Liver (tissue), 9 donors: Measurements from ENCODE around the gene RBBP5. TPM values are rescaled to one million over a fixed set of nuclear protein-coding genes. Genes with fewer than 3 reads are reported as not detected.

Source experiments
- DNase-seq: peaks from one replicate; pipeline ENCODE4 v3.0.0-alpha.2; 2017; ENCODE audit warnings: low spot score
- H3K27ac ChIP-seq, 2 donors: one replicate each; pipeline ENCODE4 v1.7.0; 2013; ENCODE audit warnings: inconsistent platforms in 2 of 2, low read length in 2 of 2, control low read depth in 1 of 2, low read depth in 1 of 2, mild to moderate bottlenecking in 1 of 2
- H3K27me3 ChIP-seq, 4 donors: one replicate each; pipeline versions ENCODE4 v1.6.1 to v1.7.0; 2013; ENCODE audit warnings: low read length in 3 of 4, inconsistent platforms in 1 of 4, mild to moderate bottlenecking in 1 of 4, moderate library complexity in 1 of 4; ENCODE audit not compliant: control insufficient read depth in 4 of 4, insufficient read depth in 4 of 4
- H3K36me3 ChIP-seq, 4 donors: one replicate each; pipeline versions ENCODE4 v1.6.1 to v1.7.0; 2013; ENCODE audit warnings: low read length in 3 of 4, mild to moderate bottlenecking in 3 of 4, low read depth in 1 of 4, moderate library complexity in 1 of 4; ENCODE audit not compliant: control insufficient read depth in 4 of 4, insufficient read depth in 3 of 4
- H3K4me1 ChIP-seq, 4 donors: one replicate each; pipeline versions ENCODE4 v1.6.1 to v1.7.0; 2013; ENCODE audit warnings: low read length in 3 of 4, mild to moderate bottlenecking in 3 of 4, moderate library complexity in 1 of 4; ENCODE audit not compliant: control insufficient read depth in 4 of 4, insufficient read depth in 4 of 4
- H3K4me3 ChIP-seq, 3 donors: one replicate each; pipeline versions ENCODE4 v1.6.1 to v1.7.0; 2013; ENCODE audit warnings: low read length in 3 of 3, control low read depth in 1 of 3, low read depth in 1 of 3, mild to moderate bottlenecking in 1 of 3
- H3K9ac ChIP-seq, 2 donors: one replicate each; pipeline ENCODE4 v1.7.0; 2013; ENCODE audit warnings: low read length in 2 of 2, mild to moderate bottlenecking in 2 of 2, moderate library complexity in 2 of 2, control low read depth in 1 of 2, low read depth in 1 of 2
- H3K9me3 ChIP-seq, 4 donors: one replicate each; pipeline versions ENCODE4 v1.6.1 to v1.7.0; 2013; ENCODE audit warnings: low read length in 3 of 4; ENCODE audit not compliant: control insufficient read depth in 4 of 4
- ATF3 ChIP-seq: IDR thresholded peaks from 2 replicates; pipeline ENCODE4 v1.6.1; 2016; ENCODE audit warnings: antibody characterized with exemption
- CTCF ChIP-seq: fragments of 150-350 bp; IDR thresholded peaks from 2 replicates; pipeline ENCODE4 v1.5.1; 2017; ENCODE audit warnings: improper control_type of control experiment, low read depth, low read length; ENCODE audit not compliant: missing input control
- EGR1 ChIP-seq, 2 donors: IDR thresholded peaks; 2 replicates each; pipeline ENCODE4 v1.6.1; 2016 to 2018; ENCODE audit warnings: antibody characterized with exemption in 2 of 2, low read depth in 2 of 2
- FOXA1 ChIP-seq: IDR thresholded peaks from 2 replicates; pipeline ENCODE4 v1.6.1; 2016; ENCODE audit warnings: antibody characterized with exemption
- FOXA2 ChIP-seq: IDR thresholded peaks from 2 replicates; pipeline ENCODE4 v1.6.1; 2016; ENCODE audit warnings: antibody characterized with exemption
- GABPA ChIP-seq, 2 donors: IDR thresholded peaks in 1 of 2; conservative IDR thresholded peaks in 1 of 2; 2 replicates each; pipeline ENCODE4 v1.6.1; 2016; ENCODE audit warnings: antibody characterized with exemption in 2 of 2, mild to moderate bottlenecking in 1 of 2, moderate library complexity in 1 of 2
- HNF4A ChIP-seq, 2 donors: conservative IDR thresholded peaks; 2 replicates each; pipeline ENCODE4 v1.6.1; 2016; ENCODE audit warnings: antibody characterized with exemption in 2 of 2, mild to moderate bottlenecking in 2 of 2
- HNF4G ChIP-seq: IDR thresholded peaks from 2 replicates; pipeline ENCODE4 v1.6.1; 2016; ENCODE audit warnings: antibody characterized with exemption
- JUND ChIP-seq, 2 donors: IDR thresholded peaks; 2 replicates each; pipeline ENCODE4 v1.6.1; 2016; ENCODE audit warnings: antibody characterized with exemption in 2 of 2
- MAX ChIP-seq: IDR thresholded peaks from 2 replicates; pipeline ENCODE4 v1.6.1; 2016; ENCODE audit warnings: antibody characterized with exemption
- NR2F2 ChIP-seq: IDR thresholded peaks from 2 replicates; pipeline ENCODE4 v1.6.1; 2016; ENCODE audit warnings: antibody characterized with exemption
- RAD21 ChIP-seq, 2 donors: IDR thresholded peaks; 2 replicates each; pipeline ENCODE4 v1.6.1; 2016; ENCODE audit warnings: antibody characterized with exemption in 2 of 2, mild to moderate bottlenecking in 2 of 2
- REST ChIP-seq: IDR thresholded peaks from 2 replicates; pipeline ENCODE4 v1.6.1; 2016; ENCODE audit warnings: antibody characterized with exemption, mild to moderate bottlenecking
- RXRA ChIP-seq, 2 donors: IDR thresholded peaks; 2 replicates each; pipeline ENCODE4 v1.6.1; 2017 to 2018; ENCODE audit warnings: antibody characterized with exemption in 2 of 2, mild to moderate bottlenecking in 1 of 2
- SP1 ChIP-seq: IDR thresholded peaks from 2 replicates; pipeline ENCODE4 v1.6.1; 2018; ENCODE audit warnings: antibody characterized with exemption, mild to moderate bottlenecking
- TAF1 ChIP-seq: conservative IDR thresholded peaks from 2 replicates; pipeline ENCODE4 v1.6.1; 2016; ENCODE audit warnings: antibody characterized with exemption, mild to moderate bottlenecking
- YY1 ChIP-seq: IDR thresholded peaks from 2 replicates; pipeline ENCODE4 v1.6.1; 2016; ENCODE audit warnings: antibody characterized with exemption, mild to moderate bottlenecking
- ZBTB33 ChIP-seq: IDR thresholded peaks from 2 replicates; pipeline ENCODE4 v1.6.1; 2016; ENCODE audit warnings: antibody characterized with exemption
- WGBS: extraction: QIAGEN DNeasy Blood & Tissue Kit; methylation state at CpG from one replicate; pipeline ENCODE4 v1.1.7; 2013; 5-methylcytosine and 5-hydroxymethylcytosine counted together
- polyA plus RNA-seq, 2 donors: library from polyadenylated mRNA; stranded (reverse) in 1 of 2; unstranded in 1 of 2; fragments of 200-250 nt in 1 of 2; fragments of >200 nt in 1 of 2; fragmentation: Nextera tagmentation in 1 of 2; extraction: Ambion mirVana in 1 of 2; gene quantifications; one replicate each; pipeline versions ENCODE4 v1.2.1 to v1.2.3, GENCODE V29; 2013 to 2015
- total RNA-seq, 2 donors: library from RNA; depleted of rRNA; stranded (reverse); fragments of >200 nt; gene quantifications; one replicate each; pipeline ENCODE4 v1.2.3, GENCODE V29; 2014
- donor health status: healthy.
- donor health status: healthy.
- donor health status: healthy.
- donor health status: healthy.
- donor health status: healthy.

Gene RBBP5
- total and polyA plus RNA-seq, 4 donors = 4.6 to 12.0 (median 8.5) TPM

- TF ChIP-seq REST (no peak), HNF4G (no peak), CTCF (no peak), EGR1 (IDR thresholded peaks at IDR 0.05; ENCODE audit: low read depth in 2 of 2) (no peak), FOXA2 (no peak), MAX (no peak), ATF3 (no peak), YY1 (no peak), FOXA1 (no peak)
These were observed 22.4 kb upstream of the RBBP5 start (continued) for GRCh38 chr1:205144046-205144720.

- Histone ChIP-seq H3K4me3 (peak overlapping the region in 1 of 3 donors; percentile 10), H3K4me1 (peaks cover 4 to 14% (median 8%) of the 10 kb centered on the region in 4 donors), H3K27me3 (no peaks in the 10 kb centered on the region), H3K27ac (no peak overlapping the region), H3K36me3 (peaks cover 0 to 3% (median 3%) of the 10 kb centered on the region in 4 donors), H3K9me3 (no peaks in the 10 kb centered on the region), H3K9ac (no peak overlapping the region)
- 26% methylated on average over 2 of the region's 2 CpGs for WGBS
- no peak for TF ChIP-seq FOXA2
- TF ChIP-seq GABPA (IDR thresholded peaks at IDR 0.05 in 1 of 2, conservative IDR thresholded peaks at IDR 0.05 in 1 of 2) = no peak
- no peak for TF ChIP-seq YY1
- TF ChIP-seq FOXA1 = no peak
- TF ChIP-seq JUND (IDR thresholded peaks at IDR 0.05) = no peak
- TF ChIP-seq HNF4A (conservative IDR thresholded peaks at IDR 0.05) = no peak
- TF ChIP-seq NR2F2 = no peak
- no peak for TF ChIP-seq MAX
- no peak for TF ChIP-seq HNF4G
- no peak for TF ChIP-seq RAD21 (IDR thresholded peaks at IDR 0.05)
- TF ChIP-seq CTCF = no peak
- TF ChIP-seq TAF1 = no peak
- no peak for TF ChIP-seq RXRA (IDR thresholded peaks at IDR 0.05)
- no peak for TF ChIP-seq EGR1 (IDR thresholded peaks at IDR 0.05; ENCODE audit: low read depth in 2 of 2)
- no peak for TF ChIP-seq ATF3
- TF ChIP-seq REST = no peak
- TF ChIP-seq ZBTB33 = no peak
- TF ChIP-seq SP1 = no peak
- DNase-seq = no peak
These were observed 20.3 kb upstream of the RBBP5 start for GRCh38 chr1:205142102-205142469.
